Naive thymus-derived CD4-positive, alpha-beta T cell (primary cell): ENCODE measurements around the gene FBXO47. TPM values are rescaled to one million over a fixed set of nuclear protein-coding genes. Genes with fewer than 3 reads are reported as not detected.

Experiments
- ATAC-seq: fragments of 150-1000 bp; cut with Tn5 transposase; 2 replicates; pipeline ENCODE4 v1.10.0; 2021; ENCODE audit warnings: mild to moderate bottlenecking, moderate library complexity
- CTCF ChIA-PET: fragments of 350-600 bp; sonication (Branson Sonifier 250); formaldehyde crosslinking; loops from one replicate; lab custom pipeline; 2021; ENCODE audit warnings: antibody characterized with exemption; lab: Charles Lee
- POLR2A ChIA-PET: fragments of 350-600 bp; sonication (Branson Sonifier 250); formaldehyde crosslinking; loops from one replicate; lab custom pipeline; 2021; ENCODE audit warnings: antibody characterized with exemption, inconsistent platforms; lab: Charles Lee
- DNase-seq, 9 donors: peaks; one replicate each; pipeline versions ENCODE4 v3.0.0 to v3.0.0-alpha.2; 2020 to 2022; ENCODE audit warnings: mixed read lengths in 1 of 9
- H3K27ac ChIP-seq: one replicate; pipeline ENCODE4 v1.7.0; 2013; ENCODE audit warnings: mild to moderate bottlenecking, low read depth, low read length, moderate library complexity
- H3K27me3 ChIP-seq, 2 donors: one replicate each; pipeline ENCODE4 v1.7.0; 2013; ENCODE audit warnings: low read length in 2 of 2, mild to moderate bottlenecking in 2 of 2, moderate library complexity in 2 of 2; ENCODE audit not compliant: control insufficient read depth in 2 of 2, insufficient read depth in 2 of 2
- H3K36me3 ChIP-seq, 3 experiments: 1 replicate in 2 of 3; 2 replicates in 1 of 3; pipeline ENCODE4 v1.7.0; 2013; ENCODE audit warnings: low read length in 3 of 3, mild to moderate bottlenecking in 3 of 3, moderate library complexity in 1 of 3; ENCODE audit not compliant: insufficient read depth in 3 of 3, control insufficient read depth in 2 of 3
- H3K4me1 ChIP-seq, 2 donors: one replicate each; pipeline ENCODE4 v1.7.0; 2013; ENCODE audit warnings: low read length in 2 of 2, mild to moderate bottlenecking in 2 of 2, moderate library complexity in 1 of 2; ENCODE audit not compliant: control insufficient read depth in 2 of 2, insufficient read depth in 2 of 2
- H3K4me3 ChIP-seq: 2 replicates; pipeline ENCODE4 v1.7.0; 2013; ENCODE audit warnings: mild to moderate bottlenecking, low read length
- H3K9me3 ChIP-seq, 3 experiments: 1 replicate in 2 of 3; 2 replicates in 1 of 3; pipeline ENCODE4 v1.7.0; 2013; ENCODE audit warnings: low read length in 3 of 3; ENCODE audit not compliant: control insufficient read depth in 2 of 3
- H3K27ac Mint-ChIP-seq, 9 donors: one replicate each; pipeline ENCODE4 v1.8.0; 2020 to 2022; ENCODE audit warnings: mixed read lengths in 9 of 9, mild to moderate bottlenecking in 8 of 9, moderate library complexity in 5 of 9, inconsistent platforms in 2 of 9
- H3K27me3 Mint-ChIP-seq, 5 donors: one replicate each; pipeline ENCODE4 v1.8.0; 2021 to 2022; ENCODE audit warnings: mixed read lengths in 5 of 5, mild to moderate bottlenecking in 1 of 5
- H3K36me3 Mint-ChIP-seq, 5 donors: one replicate each; pipeline ENCODE4 v1.8.0; 2020 to 2022; ENCODE audit warnings: mixed read lengths in 5 of 5, mild to moderate bottlenecking in 3 of 5, inconsistent platforms in 1 of 5
- H3K4me1 Mint-ChIP-seq, 7 donors: one replicate each; pipeline ENCODE4 v1.8.0; 2020 to 2022; ENCODE audit warnings: mixed read lengths in 7 of 7, mild to moderate bottlenecking in 3 of 7, inconsistent platforms in 1 of 7
- H3K4me3 Mint-ChIP-seq, 10 donors: one replicate each; pipeline ENCODE4 v1.8.0; 2020 to 2022; ENCODE audit warnings: mild to moderate bottlenecking in 10 of 10, mixed read lengths in 10 of 10, moderate library complexity in 6 of 10, inconsistent platforms in 2 of 10
- H3K9me3 Mint-ChIP-seq, 11 donors: one replicate each; pipeline ENCODE4 v1.8.0; 2020 to 2022; ENCODE audit warnings: mixed read lengths in 11 of 11, mild to moderate bottlenecking in 4 of 11, inconsistent platforms in 1 of 11, moderate library complexity in 1 of 11
- intact Hi-C, 2 donors: fragments of 100-400 bp; cut with micrococcal nuclease; formaldehyde crosslinking; loops; one replicate each; pipeline ENCODE4 v1.15.1; 2023
- polyA plus RNA-seq, 2 donors: library from polyadenylated mRNA; unstranded; fragments of 300-500 nt; fragmentation: Illumina TruSeq; gene quantifications; one replicate each; pipeline ENCODE4 v1.2.3, GENCODE V29; 2021
- total RNA-seq, 6 experiments: library from RNA in 5 of 6; stranded (reverse) in 5 of 6; gene quantifications; 1 replicate in 5 of 6; 2 replicates in 1 of 6; pipeline ENCODE4 v1.2.3 and lab custom pipeline; 2021 to 2026

FBXO47 gene
- total and polyA plus RNA-seq, 7 experiments from 2014 or later: not detected

GRCh38 chr17:38922538-38923297 lies 44.5 kb downstream of the FBXO47 start:
- peaks cover 12 to 14% of the 10 kb centered on the region in 2 donors for H3K4me1 ChIP-seq
- peaks cover 0 to 20% (median 0%) of the 10 kb centered on the region in 5 donors for H3K36me3 Mint-ChIP-seq
- no peaks in the 10 kb centered on the region for H3K9me3 ChIP-seq
- CTCF ChIA-PET: interaction anchor here (1.2 to 1.6 kb wide), 4 partner anchors 39 to 70 kb away, joined by 3 to 5 read pairs (median 4); partner anchors contain the start of gene RPL23
- H3K9me3 Mint-ChIP-seq: peaks cover 0 to 2% (median 0%) of the 10 kb centered on the region in 11 donors
- intact Hi-C loops: loop anchor here in 1 of 2 donors (5.0 kb wide), 1 partner anchor 230 kb away; the partner anchor contains the start of gene PLXDC1
- H3K4me1 Mint-ChIP-seq: peaks cover 29 to 45% (median 31%) of the 10 kb centered on the region in 7 donors
- POLR2A ChIA-PET: interaction anchor here (0.6 to 2.0 kb wide), 3 partner anchors 31 to 83 kb away, joined by 3 to 6 read pairs (median 3); partner anchors contain the start of gene LASP1
- H3K4me3 ChIP-seq: no peak overlapping the region
- ATAC-seq: no peak
- peak in 1 of 9 donors; percentile 17 for DNase-seq
- H3K27me3 ChIP-seq: no peaks in the 10 kb centered on the region
- peak overlapping the region in 4 of 9 donors; percentile 38 to 93 (median 45) for H3K27ac Mint-ChIP-seq
- peaks cover 0 to 29% (median 8%) of the 10 kb centered on the region in 3 experiments for H3K36me3 ChIP-seq
- no peak overlapping the region for H3K4me3 Mint-ChIP-seq
- no peaks in the 10 kb centered on the region for H3K27me3 Mint-ChIP-seq
- H3K27ac ChIP-seq: no peak overlapping the region

GRCh38 chr17:38921756-38922411 lies 45.3 kb downstream of the FBXO47 start:
- Histone ChIP-seq H3K27ac (no peak overlapping the region), H3K4me1 (peaks cover 12 to 13% of the 10 kb centered on the region in 2 donors), H3K9me3 (no peaks in the 10 kb centered on the region), H3K27me3 (no peaks in the 10 kb centered on the region), H3K4me3 (no peak overlapping the region), H3K36me3 (peaks cover 0 to 37% (median 8%) of the 10 kb centered on the region in 3 experiments)
- CTCF ChIA-PET: interaction anchor here (0.7 to 1.5 kb wide), 4 partner anchors 37 to 323 kb away, joined by 3 read pairs; partner anchors contain the start of gene RPL23
- Mint-ChIP-seq H3K36me3 (peaks cover 3 to 27% (median 6%) of the 10 kb centered on the region in 5 donors), H3K4me3 (no peak overlapping the region), H3K9me3 (peaks cover 0 to 2% (median 0%) of the 10 kb centered on the region in 11 donors), H3K27ac (peak overlapping the region; percentile 16 to 93 (median 73)), H3K4me1 (peaks cover 28 to 44% (median 33%) of the 10 kb centered on the region in 7 donors), H3K27me3 (no peaks in the 10 kb centered on the region)
- intact Hi-C loops: loop anchor here in 1 of 2 donors (5.0 kb wide), 1 partner anchor 230 kb away; the partner anchor contains the start of gene PLXDC1
- DNase-seq (peak in 1 of 9 donors; percentile 18), ATAC-seq (peak; percentile 17)
- POLR2A ChIA-PET: interaction anchor here (1.0 to 1.2 kb wide), 3 partner anchors 51 to 97 kb away, joined by 3 to 4 read pairs (median 3); partner anchors contain the start of gene CWC25

GRCh38 chr17:38920374-38921291 lies 46.6 kb downstream of the FBXO47 start:
- Histone ChIP-seq H3K9me3 (no peaks in the 10 kb centered on the region), H3K27me3 (no peaks in the 10 kb centered on the region), H3K27ac (peak overlapping the region; percentile 11), H3K4me3 (no peak overlapping the region), H3K4me1 (peaks cover 7 to 9% of the 10 kb centered on the region in 2 donors), H3K36me3 (peaks cover 4 to 49% (median 12%) of the 10 kb centered on the region in 3 experiments)
- Mint-ChIP-seq H3K4me3 (no peak overlapping the region), H3K4me1 (peaks cover 19 to 34% (median 23%) of the 10 kb centered on the region in 7 donors), H3K36me3 (peaks cover 3 to 36% (median 11%) of the 10 kb centered on the region in 5 donors), H3K27ac (peak overlapping the region in 8 of 9 donors; percentile 13 to 81 (median 64)), H3K9me3 (peaks cover 0 to 2% (median 0%) of the 10 kb centered on the region in 11 donors), H3K27me3 (no peaks in the 10 kb centered on the region)
- intact Hi-C loops: loop anchor here in 1 of 2 donors (5.0 kb wide), 1 partner anchor 232 kb away; the partner anchor contains the start of gene PLXDC1
- ATAC-seq (no peak), DNase-seq (no peak)
- POLR2A ChIA-PET: interaction anchor here (1.0 to 1.2 kb wide), 3 partner anchors 50 to 96 kb away, joined by 3 to 4 read pairs (median 3); partner anchors contain the start of gene CWC25
- CTCF ChIA-PET: interaction anchor here (1.5 kb wide), 1 partner anchor 52 kb away, joined by 3 read pairs; no protein-coding TSS in a partner anchor

GRCh38 chr17:38919316-38920078 lies 47.7 kb downstream of the FBXO47 start:
- DNase-seq (peak in 1 of 9 donors; percentile 16), ATAC-seq (no peak)
- Mint-ChIP-seq H3K36me3 (peaks cover 3 to 40% (median 12%) of the 10 kb centered on the region in 5 donors), H3K9me3 (no peaks in the 10 kb centered on the region), H3K4me1 (peaks cover 11 to 24% (median 13%) of the 10 kb centered on the region in 7 donors), H3K4me3 (no peak overlapping the region), H3K27me3 (no peaks in the 10 kb centered on the region), H3K27ac (peak overlapping the region in 6 of 9 donors; percentile 32 to 81 (median 58))
- ChIA-PET POLR2A (interaction anchor here (0.6 to 1.0 kb wide), 2 partner anchors 9 to 49 kb away, joined by 3 to 4 read pairs; no protein-coding TSS in a partner anchor), CTCF (no interaction called here)
- no peaks in the 10 kb centered on the region for H3K9me3 ChIP-seq
- H3K27ac ChIP-seq: no peak overlapping the region
- intact Hi-C loops: loop anchor here in 1 of 2 donors (5.0 kb wide), 1 partner anchor 233 kb away; the partner anchor contains the start of gene PLXDC1
- H3K4me1 ChIP-seq: no peaks in the 10 kb centered on the region
- no peak overlapping the region for H3K4me3 ChIP-seq
- H3K36me3 ChIP-seq: peaks cover 14 to 60% (median 17%) of the 10 kb centered on the region in 3 experiments
- no peaks in the 10 kb centered on the region for H3K27me3 ChIP-seq

GRCh38 chr17:38918916-38919315 lies 48.3 kb downstream of the FBXO47 start:
- POLR2A ChIA-PET: no interaction called here
- ATAC-seq: no peak
- Mint-ChIP-seq H3K36me3 (peaks cover 8 to 46% (median 16%) of the 10 kb centered on the region in 5 donors), H3K27ac (peak overlapping the region in 1 of 9 donors; percentile 12), H3K9me3 (no peaks in the 10 kb centered on the region), H3K4me3 (no peak overlapping the region), H3K27me3 (no peaks in the 10 kb centered on the region), H3K4me1 (peaks cover 10 to 23% (median 14%) of the 10 kb centered on the region in 7 donors)
- CTCF ChIA-PET: no interaction called here
- intact Hi-C loops: no loop called here
- H3K4me3 ChIP-seq: no peak overlapping the region
- no peak overlapping the region for H3K27ac ChIP-seq
- H3K36me3 ChIP-seq: peaks cover 17 to 66% (median 20%) of the 10 kb centered on the region in 3 experiments
- DNase-seq: no peak
- H3K4me1 ChIP-seq: no peaks in the 10 kb centered on the region
- H3K27me3 ChIP-seq: no peaks in the 10 kb centered on the region
- no peaks in the 10 kb centered on the region for H3K9me3 ChIP-seq
